HEK293 (cell line): ENCODE results near the gene JUND.

ENCODE experiments used
- GLIS1 ChIP-seq: fragments of 450-650 bp; formaldehyde crosslinking; IDR thresholded peaks from 2 replicates; pipeline ENCODE4 v1.5.1; 2016; ENCODE audit warnings: missing biosample characterization, missing genetic modification characterization
- GLIS2 ChIP-seq: fragments of 450-650 bp; formaldehyde crosslinking; IDR thresholded peaks from 2 replicates; pipeline ENCODE4 v1.5.1; 2016; ENCODE audit warnings: missing biosample characterization, missing genetic modification characterization
- HIC1 ChIP-seq: fragments of 450-650 bp; formaldehyde crosslinking; IDR thresholded peaks from 2 replicates; pipeline ENCODE4 v1.5.1; 2016; ENCODE audit warnings: missing biosample characterization, missing genetic modification characterization
- KLF10 ChIP-seq: fragments of 450-650 bp; IDR thresholded peaks from 2 replicates; pipeline ENCODE4 v1.5.1; 2018; ENCODE audit warnings: missing biosample characterization, mild to moderate bottlenecking, missing genetic modification characterization
- KLF9 ChIP-seq: fragments of 450-650 bp; formaldehyde crosslinking; IDR thresholded peaks from 2 replicates; pipeline ENCODE4 v1.5.1; 2016; ENCODE audit warnings: missing biosample characterization, missing genetic modification characterization, low read depth
- SETDB1 ChIP-seq: IDR thresholded peaks from one replicate; pipeline ENCODE4 v1.6.1; 2017; ENCODE audit warnings: mild to moderate bottlenecking, low read length, moderate library complexity, mixed read lengths; ENCODE audit not compliant: insufficient read length
- SP2 ChIP-seq: fragments of 450-650 bp; formaldehyde crosslinking; IDR thresholded peaks from 2 replicates; pipeline ENCODE4 v1.5.1; 2016; ENCODE audit warnings: missing biosample characterization, missing genetic modification characterization
- TCF7L2 ChIP-seq: IDR thresholded peaks from 2 replicates; pipeline ENCODE4 v1.6.1; 2011; ENCODE audit warnings: low read depth, mild to moderate bottlenecking, inconsistent platforms, low read length, moderate library complexity, borderline replicate concordance
- WT1 ChIP-seq: fragments of 450-650 bp; formaldehyde crosslinking; IDR thresholded peaks from 2 replicates; pipeline ENCODE4 v1.5.1; 2016; ENCODE audit warnings: missing biosample characterization, missing genetic modification characterization
- ZBTB10 ChIP-seq: fragments of 450-650 bp; formaldehyde crosslinking; IDR thresholded peaks from 2 replicates; pipeline ENCODE4 v1.5.1; 2016; ENCODE audit warnings: missing biosample characterization, missing genetic modification characterization
- ZBTB17 ChIP-seq: fragments of 450-650 bp; formaldehyde crosslinking; IDR thresholded peaks from 2 replicates; pipeline ENCODE4 v1.5.1; 2016; ENCODE audit warnings: missing biosample characterization, missing genetic modification characterization
- ZBTB21 ChIP-seq: fragments of 450-650 bp; formaldehyde crosslinking; IDR thresholded peaks from 2 replicates; pipeline ENCODE4 v1.5.1; 2017; ENCODE audit warnings: missing biosample characterization, missing genetic modification characterization
- ZFP37 ChIP-seq: fragments of 450-650 bp; formaldehyde crosslinking; IDR thresholded peaks from 2 replicates; pipeline ENCODE4 v1.5.1; 2016; ENCODE audit warnings: missing biosample characterization, missing genetic modification characterization
- ZIC2 ChIP-seq: fragments of 450-650 bp; formaldehyde crosslinking; IDR thresholded peaks from 2 replicates; pipeline ENCODE4 v1.5.1; 2016; ENCODE audit warnings: missing biosample characterization, missing genetic modification characterization
- ZNF114 ChIP-seq: fragments of 450-650 bp; formaldehyde crosslinking; IDR thresholded peaks from 2 replicates; pipeline ENCODE4 v1.5.0; 2017; ENCODE audit warnings: missing biosample characterization, missing genetic modification characterization
- ZNF133 ChIP-seq: fragments of 450-650 bp; formaldehyde crosslinking; IDR thresholded peaks from 2 replicates; pipeline ENCODE4 v1.5.1; 2016; ENCODE audit warnings: missing biosample characterization, missing genetic modification characterization
- ZNF155 ChIP-seq: fragments of 450-650 bp; formaldehyde crosslinking; IDR thresholded peaks from 2 replicates; pipeline ENCODE4 v1.5.1; 2016; ENCODE audit warnings: missing biosample characterization, missing genetic modification characterization
- ZNF184 ChIP-seq: fragments of 450-650 bp; IDR thresholded peaks from 2 replicates; pipeline ENCODE4 v1.5.1; 2018; ENCODE audit warnings: missing biosample characterization, mild to moderate bottlenecking, missing genetic modification characterization
- ZNF19 ChIP-seq: fragments of 450-650 bp; formaldehyde crosslinking; IDR thresholded peaks from 2 replicates; pipeline ENCODE4; 2016; ENCODE audit warnings: missing biosample characterization, missing genetic modification characterization, low read depth
- ZNF211 ChIP-seq: fragments of 450-650 bp; formaldehyde crosslinking; IDR thresholded peaks from 2 replicates; pipeline ENCODE4 v1.5.1; 2016; ENCODE audit warnings: low read depth, missing biosample characterization, missing genetic modification characterization
- ZNF223 ChIP-seq: fragments of 450-650 bp; formaldehyde crosslinking; IDR thresholded peaks from 2 replicates; pipeline ENCODE4 v1.5.1; 2016; ENCODE audit warnings: missing biosample characterization, missing genetic modification characterization
- ZNF280C ChIP-seq: fragments of 450-650 bp; formaldehyde crosslinking; IDR thresholded peaks from 2 replicates; pipeline ENCODE4 v1.5.1; 2016; ENCODE audit warnings: missing biosample characterization, missing genetic modification characterization
- ZNF366 ChIP-seq: fragments of 450-650 bp; formaldehyde crosslinking; conservative IDR thresholded peaks from 2 replicates; pipeline ENCODE4 v1.5.1; 2016; ENCODE audit warnings: missing biosample characterization, missing genetic modification characterization
- ZNF558 ChIP-seq: fragments of 450-650 bp; formaldehyde crosslinking; IDR thresholded peaks from 2 replicates; pipeline ENCODE4 v1.5.1; 2016; ENCODE audit warnings: missing biosample characterization, missing genetic modification characterization
- ZNF580 ChIP-seq: fragments of 450-650 bp; formaldehyde crosslinking; IDR thresholded peaks from 2 replicates; pipeline ENCODE4 v1.5.1; 2016; ENCODE audit warnings: missing biosample characterization, missing genetic modification characterization
- ZNF600 ChIP-seq: fragments of 450-650 bp; formaldehyde crosslinking; IDR thresholded peaks from 2 replicates; pipeline ENCODE4 v1.5.1; 2016; ENCODE audit warnings: missing biosample characterization, missing genetic modification characterization
- ZNF629 ChIP-seq: fragments of 450-650 bp; formaldehyde crosslinking; IDR thresholded peaks from 2 replicates; pipeline ENCODE4 v1.5.1; 2017; ENCODE audit warnings: missing biosample characterization, missing genetic modification characterization
- ZNF660 ChIP-seq: fragments of 450-650 bp; IDR thresholded peaks from 2 replicates; pipeline ENCODE4 v1.5.1; 2018; ENCODE audit warnings: missing biosample characterization, mild to moderate bottlenecking, missing genetic modification characterization
- ZNF670 ChIP-seq: fragments of 450-650 bp; formaldehyde crosslinking; IDR thresholded peaks from 2 replicates; pipeline ENCODE4 v1.5.1; 2016; ENCODE audit warnings: missing biosample characterization, missing genetic modification characterization, low read depth
- ZNF692 ChIP-seq: fragments of 450-650 bp; formaldehyde crosslinking; IDR thresholded peaks from 2 replicates; pipeline ENCODE4 v1.5.1; 2016; ENCODE audit warnings: missing biosample characterization, missing genetic modification characterization
- ZNF768 ChIP-seq: fragments of 450-650 bp; formaldehyde crosslinking; IDR thresholded peaks from 2 replicates; pipeline ENCODE4 v1.5.1; 2018; ENCODE audit warnings: missing biosample characterization, mild to moderate bottlenecking, missing genetic modification characterization
- ZNF785 ChIP-seq: fragments of 450-650 bp; formaldehyde crosslinking; IDR thresholded peaks from 2 replicates; pipeline ENCODE4 v1.5.1; 2016; ENCODE audit warnings: missing biosample characterization, missing genetic modification characterization
- ZNF830 ChIP-seq: fragments of 450-650 bp; IDR thresholded peaks from 2 replicates; pipeline ENCODE4 v1.5.0; 2018; ENCODE audit warnings: missing biosample characterization, missing genetic modification characterization, low read depth, mild to moderate bottlenecking, moderate library complexity
- ZSCAN30 ChIP-seq: fragments of 450-650 bp; IDR thresholded peaks from 2 replicates; pipeline ENCODE4 v1.5.1; 2018; ENCODE audit warnings: missing biosample characterization, mild to moderate bottlenecking, missing genetic modification characterization, moderate library complexity

The JUND gene

GRCh38 chr19:18274781-18275356 is 6.6 kb downstream of the JUND start (continued):
- no peak for TF ChIP-seq ZNF785 (tag by site-specific recombination)
- peak; percentile 43; the same call in 1 of the 2 replicates for TF ChIP-seq WT1
- TF ChIP-seq KLF10: no peak
- TF ChIP-seq ZNF223 (tag by site-specific recombination): peak; percentile 98
- no peak for TF ChIP-seq ZNF155
- no peak for TF ChIP-seq ZNF211 (tag by site-specific recombination)
- TF ChIP-seq ZNF670 (tag by site-specific recombination): no peak
- no peak for TF ChIP-seq ZNF830 (tag by site-specific recombination)
- peak; percentile 98 for TF ChIP-seq ZNF692
- peak; percentile 79 for TF ChIP-seq ZBTB10 (tag by site-specific recombination)
- peak; percentile 81 for TF ChIP-seq ZBTB17
- no peak for TF ChIP-seq SP2 (tag by site-specific recombination)
- no peak; the same call in 1 of the 2 replicates for TF ChIP-seq ZSCAN30 (tag by site-specific recombination)
- TF ChIP-seq ZIC2: no peak; the same call in 1 of the 2 replicates
- no peak for TF ChIP-seq ZNF133 (tag by site-specific recombination)
- no peak for TF ChIP-seq ZNF280C (tag by site-specific recombination)
- peak; percentile 49 for TF ChIP-seq ZNF366
- peak; percentile 38; the same call in 1 of the 2 replicates for TF ChIP-seq HIC1
- 0 out of 2 replicates have a peak, but pooled peaks have one; percentile 9 for TF ChIP-seq ZNF629 (tag by site-specific recombination)
- TF ChIP-seq ZFP37 (tag by site-specific recombination): peak; percentile 46; the same call in 1 of the 2 replicates
- no peak for TF ChIP-seq SETDB1
- no peak for TF ChIP-seq ZNF19
- no peak for TF ChIP-seq ZNF184 (tag by site-specific recombination)
- TF ChIP-seq GLIS1 (tag by site-specific recombination): peak; percentile 96
- TF ChIP-seq ZNF600: peak; percentile 71
- TF ChIP-seq TCF7L2: no peak
- no peak for TF ChIP-seq ZNF114
- no peak for TF ChIP-seq ZNF580 (tag by site-specific recombination)
- TF ChIP-seq ZBTB21 (tag by site-specific recombination): no peak
- TF ChIP-seq KLF9 (tag by site-specific recombination): no peak
- no peak for TF ChIP-seq ZNF768 (tag by site-specific recombination)
- TF ChIP-seq ZNF558 (tag by site-specific recombination): no peak
- TF ChIP-seq GLIS2 (tag by site-specific recombination): peak; percentile 78
- TF ChIP-seq ZNF660 (tag by site-specific recombination): 0 out of 2 replicates have a peak, but pooled peaks have one; percentile 17
